Lung (tissue), 16 donors: ENCODE measurements around the gene PREPL. TPM values are rescaled to one million over a fixed set of nuclear protein-coding genes. Genes with fewer than 3 reads are reported as not detected.
A peak's percentile ranks its signal among the peaks of the same experiment; 100 is the strongest.

ENCODE experiments used
- ATAC-seq: fragments of 200-7000 bp; cut with Tn5 transposase; one replicate; pipeline ENCODE4 v1.9.1; 2020; ENCODE audit warnings: moderate number of reproducible peaks; ENCODE audit not compliant: insufficient read depth, low FRiP score
- DNase-seq, 3 donors: peaks; one replicate each; pipeline ENCODE4 v3.0.0-alpha.2; 2013 to 2017
- H3K27ac ChIP-seq, 2 donors: one replicate each; pipeline ENCODE4 v1.5.1; 2013; ENCODE audit warnings: mild to moderate bottlenecking in 2 of 2, moderate library complexity in 2 of 2, control low read depth in 1 of 2, inconsistent platforms in 1 of 2, low read depth in 1 of 2, low read length in 1 of 2
- H3K27me3 ChIP-seq, 3 donors: one replicate each; pipeline ENCODE4 v1.5.1; 2013; ENCODE audit warnings: low read length in 2 of 3; ENCODE audit not compliant: control insufficient read depth in 3 of 3, insufficient read depth in 3 of 3
- H3K36me3 ChIP-seq, 4 donors: one replicate each; pipeline ENCODE4 v1.5.1; 2013; ENCODE audit warnings: low read length in 4 of 4, mild to moderate bottlenecking in 1 of 4, moderate library complexity in 1 of 4; ENCODE audit not compliant: control insufficient read depth in 4 of 4, insufficient read depth in 4 of 4
- H3K4me1 ChIP-seq, 5 donors: one replicate each; pipeline ENCODE4 v1.5.1; 2013; ENCODE audit warnings: low read length in 5 of 5, mild to moderate bottlenecking in 2 of 5, moderate library complexity in 1 of 5; ENCODE audit not compliant: control insufficient read depth in 5 of 5, insufficient read depth in 5 of 5
- H3K4me3 ChIP-seq: one replicate; pipeline ENCODE4 v1.5.1; 2013; ENCODE audit warnings: mild to moderate bottlenecking, control low read depth, moderate library complexity
- H3K9ac ChIP-seq, 2 donors: one replicate each; pipeline ENCODE4 v1.5.1; 2013; ENCODE audit warnings: low read length in 2 of 2, control low read depth in 1 of 2; ENCODE audit not compliant: insufficient read depth in 1 of 2
- H3K9me3 ChIP-seq, 4 donors: one replicate each; pipeline ENCODE4 v1.5.1; 2013; ENCODE audit warnings: low read length in 3 of 4, mild to moderate bottlenecking in 1 of 4, moderate library complexity in 1 of 4; ENCODE audit not compliant: control insufficient read depth in 4 of 4, insufficient read depth in 3 of 4
- CTCF ChIP-seq: IDR thresholded peaks from 2 replicates; pipeline ENCODE4 v1.5.1; 2012; ENCODE audit warnings: mild to moderate bottlenecking; ENCODE audit errors: control extremely low read depth, extremely low read depth
- WGBS, 2 donors: extraction: QIAGEN DNeasy Blood & Tissue Kit; methylation state at CpG; one replicate each; pipeline ENCODE4 v1.1.7; 2013; 5-methylcytosine and 5-hydroxymethylcytosine counted together
- long read RNA-seq, 5 donors: transcript quantifications; one replicate each; lab custom pipeline, GENCODE V29; 2026
- polyA plus RNA-seq, 2 donors: library from polyadenylated mRNA; stranded (reverse); fragments of 200-250 nt; gene quantifications; one replicate each; pipeline ENCODE4 v1.2.1, GENCODE V29; 2013
- total RNA-seq, 2 donors: library from RNA; depleted of rRNA in 1 of 2; stranded (reverse); fragments of >200 nt in 1 of 2; gene quantifications; one replicate each; pipeline ENCODE4 v1.2.1, GENCODE V29; 2014 to 2021
- donor health status: control.
- donor health status: control.
- donor health status: Bipolar disorder and iron deficiency.
- donor health status: healthy.
- donor health status: DM: yes; HTN: yes; CAD: no.

PREPL gene
- 100 to 1,000 TPM in 1 of 2 donors, 10 to 100 TPM in 1; 40.7 to 101 TPM for total RNA-seq
- 10 to 100 TPM in 1 of 2 donors, 1 to 10 TPM in 1; 8.3 to 16.1 TPM for polyA plus RNA-seq
- long read RNA-seq, donor 1, full-length matches to known transcripts, result 7 of 7 reads
- long read RNA-seq, donor 1, partial matches to known transcripts, result 0 of 7 reads
- long read RNA-seq, donor 1, other reads (novel, unspliced or antisense), result 0 of 7 reads
- long read RNA-seq, donor 2, full-length matches to known transcripts, result 1 of 1 reads
- long read RNA-seq, donor 2, partial matches to known transcripts, result 0 of 1 reads
- long read RNA-seq, donor 2, other reads (novel, unspliced or antisense), result 0 of 1 reads
- long read RNA-seq, donor 3, full-length matches to known transcripts, result 1 of 1 reads
- long read RNA-seq, donor 3, partial matches to known transcripts, result 0 of 1 reads
- long read RNA-seq, donor 3, other reads (novel, unspliced or antisense), result 0 of 1 reads
- long read RNA-seq, donor 4, result 0 reads
- long read RNA-seq, donor 5, full-length matches to known transcripts, result 7 of 12 reads
- long read RNA-seq, donor 5, partial matches to known transcripts, result 5 of 12 reads
- long read RNA-seq, donor 5, other reads (novel, unspliced or antisense), result 0 of 12 reads

DNA sequence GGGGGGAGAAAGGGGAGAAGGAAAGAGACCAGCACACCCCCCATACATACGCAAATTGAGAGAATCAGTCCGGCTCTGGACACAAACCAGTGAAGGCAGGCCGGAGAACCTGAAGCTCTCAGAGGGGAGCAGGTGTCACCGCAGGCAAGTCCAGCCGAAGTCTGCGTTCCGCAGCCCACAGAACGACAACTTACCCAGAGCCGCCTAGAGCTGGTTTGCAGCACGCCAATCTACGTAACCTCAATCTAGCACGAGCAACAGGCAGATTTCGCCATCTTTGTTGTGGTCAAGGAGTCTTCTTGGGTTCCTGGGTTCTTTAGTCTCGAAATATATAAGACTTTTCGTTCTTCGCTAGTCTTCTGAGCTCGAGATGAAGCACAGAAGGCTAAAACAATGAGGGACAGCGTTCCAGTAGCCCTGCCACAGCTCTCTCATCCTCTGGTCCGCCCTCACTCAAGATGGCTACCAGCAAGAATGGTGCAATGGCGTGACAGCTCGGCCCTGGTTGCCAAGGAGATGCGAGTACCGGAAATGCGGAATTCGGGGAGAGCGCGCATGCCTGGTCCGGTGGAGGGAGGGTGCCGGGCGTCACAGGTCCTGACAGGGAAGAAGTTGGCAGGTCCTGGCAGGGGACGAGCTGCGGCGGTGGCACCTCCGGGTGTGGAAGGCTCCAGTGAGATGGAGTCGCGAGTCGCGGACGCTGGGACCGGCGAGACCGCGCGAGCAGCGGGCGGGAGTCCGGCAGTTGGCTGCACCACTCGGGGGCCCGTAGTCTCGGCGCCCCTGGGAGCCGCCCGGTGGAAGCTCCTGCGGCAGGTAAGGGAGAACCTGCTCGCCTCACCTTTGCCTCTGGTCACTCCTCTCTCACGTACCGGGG, at the start of gene PREPL, which contains the start of gene CAMKMT:
Gene PREPL (minus strand): TSS at position 165 of the 877 bp plus-strand sequence. CDS start 15,152 bp downstream, outside the sequence.
Gene CAMKMT (plus strand): TSS at position 618 of the 877 bp plus-strand sequence.
- no peak for TF ChIP-seq CTCF

DNA sequence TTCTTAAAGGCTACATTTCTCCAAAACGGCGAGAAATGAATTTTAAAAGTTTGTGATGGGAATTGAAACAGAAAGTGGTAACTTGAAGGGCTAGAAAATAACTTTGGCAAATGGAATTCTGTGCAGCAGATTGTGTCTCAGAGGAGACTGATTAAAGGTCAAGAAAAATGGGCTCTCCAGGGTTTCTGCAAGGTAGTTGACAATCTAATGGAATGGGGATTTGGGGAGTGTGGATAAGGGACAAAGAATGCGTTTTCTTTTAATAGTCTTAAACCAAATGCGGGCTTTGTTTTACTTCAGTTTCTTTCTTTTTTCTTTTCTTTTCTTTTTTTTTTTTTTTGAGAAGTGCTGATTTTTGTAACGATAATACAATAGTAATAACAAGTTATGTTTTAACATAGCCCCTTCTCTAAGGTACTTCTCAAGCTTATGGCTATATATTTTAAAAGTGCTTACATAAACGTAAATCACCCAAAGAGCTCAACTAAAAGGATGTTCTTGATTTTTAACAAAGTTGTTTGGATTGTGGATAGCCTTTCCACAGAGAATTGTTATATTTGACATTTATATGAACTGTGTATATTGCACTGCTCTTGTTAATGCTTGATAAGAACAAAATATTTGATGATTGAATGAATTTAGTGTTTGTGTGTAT, 37.1 kb upstream of the PREPL start:
- ATAC-seq (no peak), DNase-seq (no peak)
- no peak overlapping the region for H3K9ac ChIP-seq

More for the DNA sequence above, at the start of gene PREPL, which contains the start of gene CAMKMT:
- H3K27ac ChIP-seq, result peak within 1 kb of the TSS; percentile 92 to 100
- peak; percentile 98 for ATAC-seq
- peak within 1 kb of the TSS; percentile 88 to 90 for H3K9ac ChIP-seq
- H3K9me3 ChIP-seq, result no peaks in the 10 kb centered on the region
- peak within 1 kb of the TSS; percentile 87 for H3K4me3 ChIP-seq
- 0% methylated on average over 54 to 57 of the region's 57 CpGs for WGBS, 2 donors
- peaks cover 0 to 19% (median 0%) of the 10 kb centered on the region in 5 donors for H3K4me1 ChIP-seq
- DNase-seq, result peak; percentile 99
- H3K36me3 ChIP-seq, result no peaks in the 10 kb centered on the region
- H3K27me3 ChIP-seq, result no peaks in the 10 kb centered on the region

More for the DNA sequence above, 37.1 kb upstream of the PREPL start:
- 89 to 90% methylated on average over 6 of the region's 6 CpGs for WGBS, 2 donors
- Histone ChIP-seq H3K4me3 (no peak overlapping the region), H3K4me1 (no peaks in the 10 kb centered on the region), H3K36me3 (no peaks in the 10 kb centered on the region), H3K9me3 (no peaks in the 10 kb centered on the region), H3K27me3 (no peaks in the 10 kb centered on the region), H3K27ac (no peak overlapping the region)
- TF ChIP-seq CTCF, result no peak
